Transverse colon (tissue), 4 donors: Measurements from ENCODE around the gene STARD9. TPM values are rescaled to one million over a fixed set of nuclear protein-coding genes. Genes with fewer than 3 reads are reported as not detected.

Experiments used
- DNase-seq: peaks from one replicate; pipeline ENCODE4 v3.0.0-alpha.2; 2019
- H3K27ac ChIP-seq, 4 donors: fragments of 200-600 bp; sonication (generic); 2 replicates each; pipeline ENCODE4 v1.5.1; 2016 to 2018; ENCODE audit warnings: inconsistent platforms in 4 of 4
- H3K27me3 ChIP-seq: fragments of 200-600 bp; sonication (generic); 2 replicates; pipeline ENCODE4 v1.5.1; 2017; ENCODE audit warnings: inconsistent platforms
- H3K36me3 ChIP-seq, 4 donors: fragments of 200-600 bp; sonication (generic); 2 replicates each; pipeline ENCODE4 v1.5.1; 2017 to 2019; ENCODE audit warnings: inconsistent platforms in 4 of 4
- H3K4me1 ChIP-seq, 4 donors: fragments of 200-600 bp; sonication (generic); 2 replicates each; pipeline ENCODE4 v1.5.1; 2017 to 2020; ENCODE audit warnings: inconsistent platforms in 4 of 4
- H3K4me3 ChIP-seq, 4 donors: fragments of 200-600 bp; sonication (generic); 1 replicate in 1 of 4; 2 replicates in 3 of 4; pipeline versions ENCODE4 v1.5.1 to v1.6.1; 2017 to 2019; ENCODE audit warnings: inconsistent platforms in 4 of 4
- H3K9me3 ChIP-seq, 2 donors: fragments of 200-600 bp; sonication (generic); 2 replicates each; pipeline ENCODE4 v1.5.1; 2017 to 2019; ENCODE audit warnings: inconsistent platforms in 2 of 2
- CTCF ChIP-seq, 5 experiments: fragments of 200-600 bp in 3 of 5; fragments of 450-650 bp in 2 of 5; sonication (generic) in 3 of 5; IDR thresholded peaks; 1 replicate in 2 of 5; 2 replicates in 3 of 5; pipeline ENCODE4 v1.5.1; 2016 to 2017; ENCODE audit warnings: antibody characterized with exemption in 5 of 5, inconsistent platforms in 3 of 5, mild to moderate bottlenecking in 2 of 5, moderate library complexity in 1 of 5
- EP300 ChIP-seq: sonication (generic); formaldehyde crosslinking; IDR thresholded peaks from one replicate; pipeline ENCODE4 v1.6.1; 2017; ENCODE audit warnings: antibody characterized with exemption, low read depth
- POLR2A ChIP-seq: fragments of 450-650 bp; IDR thresholded peaks from one replicate; pipeline ENCODE4 v1.6.1; 2016; ENCODE audit warnings: antibody characterized with exemption, mild to moderate bottlenecking, moderate library complexity
- POLR2AphosphoS5 ChIP-seq, 3 donors: sonication (generic); formaldehyde crosslinking; IDR thresholded peaks; one replicate each; pipeline ENCODE4 v1.6.1; 2016; ENCODE audit warnings: antibody characterized with exemption in 3 of 3
- WGBS, 2 donors: methylation state at CpG; one replicate each; pipeline ENCODE4 v1.1.5; 2018; ENCODE audit warnings: low coverage in 1 of 2; 5-methylcytosine and 5-hydroxymethylcytosine counted together
- in situ Hi-C, 4 donors: fragments of 200-750 bp; cut with MboI; loops; one replicate each; pipeline versions ENCODE4 v1.15.0 to v1.15.1; 2017; ENCODE audit warnings: low sequenced_read_pairs in 3 of 4, low pct_ligation_motif_present in 1 of 4, low pct_unique_long_range_greater_than_20kb in 1 of 4
- intact Hi-C: fragments of 100-400 bp; cut with DNase I; formaldehyde crosslinking; loops from one replicate; pipeline ENCODE4 v1.15.1; 2023; ENCODE audit warnings: low total_unique reads
- total RNA-seq, 4 donors: library from RNA; depleted of rRNA; stranded (reverse); fragments of >200 nt; gene quantifications; one replicate each; pipeline ENCODE4 v1.1.0, GENCODE V29; 2016

The STARD9 gene
- total RNA-seq, 4 donors from 2014 or later, result 11.1 to 52.5 (median 22.4) TPM

- Histone ChIP-seq H3K27ac (peak overlapping the region; percentile 87 to 95 (median 88)), H3K27me3 (peaks cover 7% of the 10 kb centered on the region), H3K9me3 (no peaks in the 10 kb centered on the region), H3K4me1 (peaks cover 9 to 38% (median 25%) of the 10 kb centered on the region in 4 donors), H3K36me3 (no peaks in the 10 kb centered on the region), H3K4me3 (peak overlapping the region; percentile 50 to 80 (median 70))
- TF ChIP-seq POLR2A (no peak), EP300 (no peak), POLR2AphosphoS5 (IDR thresholded peaks at IDR 0.05) (no peak), CTCF (IDR thresholded peaks at IDR 0.05) (no peak)
- intact Hi-C loops (no loop called here), in situ Hi-C loops (no loop called here)
- 11 to 40% methylated on average over 5 to 16 of the region's 16 CpGs for WGBS, 2 donors
- no peak for DNase-seq
These were observed 711 bp downstream of the STARD9 start for GRCh38 chr15:42576040-42576594.

GRCh38 chr15:42576776-42577175 lies 1.4 kb downstream of the STARD9 start:
- peak overlapping the region; percentile 87 to 95 (median 88) for H3K27ac ChIP-seq
- no peak for DNase-seq

GRCh38 chr15:42577514-42578031 lies 2.2 kb downstream of the STARD9 start:
- Histone ChIP-seq H3K9me3 (no peaks in the 10 kb centered on the region), H3K4me3 (no peak overlapping the region), H3K27ac (peak overlapping the region; percentile 87 to 95 (median 88)), H3K4me1 (peaks cover 19 to 50% (median 37%) of the 10 kb centered on the region in 4 donors), H3K36me3 (no peaks in the 10 kb centered on the region), H3K27me3 (peaks cover 7% of the 10 kb centered on the region)
- TF ChIP-seq POLR2AphosphoS5 (IDR thresholded peaks at IDR 0.05) (no peak), EP300 (no peak), POLR2A (no peak), CTCF (IDR thresholded peaks at IDR 0.05) (no peak)
- intact Hi-C loops (no loop called here), in situ Hi-C loops (no loop called here)
- 25 to 67% methylated on average over 1 of the region's 1 CpG for WGBS, 2 donors
- DNase-seq, result no peak

More at GRCh38 chr15:42576776-42577175, 1.4 kb downstream of the STARD9 start:
- TF ChIP-seq POLR2AphosphoS5 (IDR thresholded peaks at IDR 0.05), result no peak
- Histone ChIP-seq H3K4me1 (peaks cover 11 to 42% (median 30%) of the 10 kb centered on the region in 4 donors), H3K4me3 (peak overlapping the region in 1 of 4 donors; percentile 74), H3K27me3 (peaks cover 7% of the 10 kb centered on the region), H3K9me3 (no peaks in the 10 kb centered on the region), H3K36me3 (no peaks in the 10 kb centered on the region)
- intact Hi-C loops, result no loop called here
- in situ Hi-C loops, result no loop called here
- WGBS, 2 donors, result 50 to 73% methylated on average over 1 of the region's 1 CpG

- Histone ChIP-seq H3K4me1 (peaks cover 21 to 55% (median 41%) of the 10 kb centered on the region in 4 donors), H3K4me3 (no peak overlapping the region), H3K36me3 (no peaks in the 10 kb centered on the region), H3K27ac (no peak overlapping the region), H3K9me3 (no peaks in the 10 kb centered on the region), H3K27me3 (peaks cover 7% of the 10 kb centered on the region)
- TF ChIP-seq CTCF (IDR thresholded peaks at IDR 0.05) (no peak), POLR2AphosphoS5 (IDR thresholded peaks at IDR 0.05) (no peak), POLR2A (no peak), EP300 (no peak)
- intact Hi-C loops (no loop called here), in situ Hi-C loops (no loop called here)
- DNase-seq, result no peak
- WGBS, 2 donors, result 79 to 87% methylated on average over 2 of the region's 2 CpGs
These were observed 3.7 kb downstream of the STARD9 start for GRCh38 chr15:42578984-42579537.
